Activated T-helper 1 cell treated with Interleukin-2 at 50 U/mL for 16 hours (primary cell): ENCODE data around the gene ZNF718.
"Not testable (repeated sequence)": the region's sequence is repeated elsewhere in the genome, so short reads cannot be mapped to it uniquely, and the experiment has no call there.

Experiments
- DNase-seq: peaks from one replicate; pipeline ENCODE4 v3.0.0-alpha.2; 2020; ENCODE audit warnings: low read depth

The ZNF718 gene

DNA sequence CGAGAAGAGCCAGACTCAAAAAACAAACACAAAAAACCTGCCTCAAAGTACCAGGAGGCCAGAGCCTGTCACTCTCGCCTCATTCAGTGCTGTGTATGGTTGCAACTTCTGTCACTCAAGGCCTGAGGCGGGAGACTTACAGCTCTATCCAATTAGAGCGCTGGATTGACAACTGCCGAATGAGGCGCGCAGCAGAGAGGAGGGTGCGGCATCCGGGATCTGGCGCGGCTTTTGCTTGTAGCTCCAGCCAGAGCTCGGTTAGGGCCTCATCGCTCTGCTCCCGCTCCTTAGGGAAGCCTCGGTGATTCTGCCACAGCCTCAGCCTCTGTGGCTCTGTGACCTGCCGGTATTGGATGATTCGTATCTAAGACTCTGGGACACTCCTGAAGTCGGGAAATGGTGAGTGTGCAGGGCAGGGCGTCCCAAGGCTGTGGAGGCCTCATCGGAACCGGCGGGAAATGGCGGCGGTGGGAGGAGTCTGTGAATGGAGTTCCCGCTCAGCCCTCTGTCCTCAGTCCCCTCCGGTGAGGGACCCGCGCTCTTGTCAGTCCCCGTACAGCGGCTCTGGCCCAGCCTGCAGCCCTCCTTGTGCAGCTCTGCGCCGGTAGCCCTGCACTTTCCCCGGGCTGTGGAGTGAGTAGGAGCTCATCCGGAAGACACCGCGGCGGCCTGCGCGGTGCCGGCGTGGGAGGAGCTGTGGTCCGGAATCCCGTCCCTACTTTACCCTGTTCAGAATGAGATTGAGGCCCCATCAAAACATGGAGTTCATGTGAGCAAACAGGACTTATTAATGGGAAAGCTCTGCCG lies at the start of gene ZNF718:
ZNF718 (plus strand) TSS at position 227 of the 807 bp plus-strand sequence; CDS start at position 397, 170 bp downstream.
- DNase-seq: peak; percentile 81

DNA sequence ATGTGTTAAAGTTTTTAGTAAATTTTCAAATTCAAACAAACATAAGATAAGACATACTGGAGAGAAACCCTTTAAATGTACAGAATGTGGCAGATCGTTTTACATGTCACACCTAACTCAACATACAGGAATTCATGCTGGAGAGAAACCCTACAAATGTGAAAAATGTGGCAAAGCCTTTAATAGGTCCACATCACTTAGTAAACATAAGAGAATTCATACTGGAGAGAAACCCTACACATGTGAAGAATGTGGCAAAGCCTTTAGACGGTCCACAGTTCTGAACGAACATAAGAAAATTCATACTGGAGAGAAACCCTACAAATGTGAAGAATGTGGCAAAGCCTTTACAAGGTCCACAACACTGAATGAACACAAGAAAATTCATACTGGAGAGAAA lies 38.4 kb upstream of the ZNF718 start:
- no peak for DNase-seq

- DNase-seq: not testable (repeated sequence)
Measured at GRCh38 chr4:86559-87324, 37.6 kb upstream of the ZNF718 start.

DNA sequence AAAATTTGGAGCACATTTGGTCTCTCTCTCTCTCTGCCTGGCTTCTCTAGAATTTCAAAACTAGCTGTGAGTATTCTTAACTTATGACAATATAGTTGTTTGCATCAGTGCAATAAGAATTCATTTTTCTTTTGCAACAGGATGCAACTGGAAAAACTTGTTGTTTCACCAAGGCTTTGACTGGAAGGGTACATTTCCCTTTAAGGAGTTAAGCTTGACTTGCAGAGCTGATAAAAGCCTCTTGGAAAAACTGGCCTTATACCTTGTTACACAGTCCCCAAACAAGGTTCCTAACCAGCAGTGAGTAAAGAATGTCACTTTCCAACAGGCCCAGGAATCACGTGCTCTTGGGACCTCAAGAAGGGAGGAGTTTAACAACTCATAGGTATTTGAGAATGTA lies 25.9 kb upstream of the ZNF718 start:
- no peak for DNase-seq

- DNase-seq: no peak
Measured at GRCh38 chr4:99863-100262, 24.4 kb upstream of the ZNF718 start.

GRCh38 chr4:107083-107443 lies 17.2 kb upstream of the ZNF718 start:
- no peak for DNase-seq

GRCh38 chr4:107444-108429 lies 16.6 kb upstream of the ZNF718 start:
- DNase-seq: no peak

- no peak for DNase-seq
Measured at GRCh38 chr4:112771-113170, 11.5 kb upstream of the ZNF718 start.

GRCh38 chr4:113732-114131 lies 10.6 kb upstream of the ZNF718 start:
- DNase-seq: no peak

DNA sequence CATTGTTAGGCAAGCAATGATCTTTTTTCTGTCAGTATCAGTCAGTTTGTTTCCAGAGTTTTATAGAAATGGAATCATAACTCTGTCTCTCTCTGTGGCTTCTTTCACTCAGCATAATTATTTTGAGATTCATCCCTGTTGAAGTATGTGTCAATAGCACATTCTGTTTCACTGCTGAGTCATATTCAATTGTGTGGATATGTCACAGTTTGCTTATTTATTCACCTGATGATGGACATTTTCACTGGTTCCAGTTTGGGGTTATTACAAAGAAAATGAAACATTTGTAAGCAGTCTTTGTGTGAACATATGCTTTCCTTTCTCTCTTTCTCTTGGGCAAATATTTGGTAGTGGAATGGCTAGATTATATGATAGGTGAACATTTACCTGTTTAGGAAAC lies 10.2 kb upstream of the ZNF718 start:
- no peak for DNase-seq

DNA sequence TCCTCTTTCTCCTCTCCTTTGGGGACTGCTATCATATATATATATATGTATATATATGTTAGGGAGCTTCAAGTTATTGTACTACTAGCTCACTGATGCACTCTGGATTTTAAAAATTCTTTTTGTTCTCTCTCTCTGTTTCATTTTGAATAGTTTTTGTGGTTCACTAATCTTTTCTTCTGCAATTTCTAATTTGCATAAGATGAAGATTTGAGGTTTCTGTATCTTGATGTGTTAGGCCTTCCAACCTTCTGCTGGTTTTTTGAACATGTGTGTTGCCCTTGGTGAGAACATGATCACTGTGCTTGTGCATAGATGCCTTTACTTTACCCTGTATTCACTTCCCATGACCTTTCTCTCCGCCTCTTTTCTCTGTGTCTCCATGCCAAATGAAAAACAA lies 7.8 kb upstream of the ZNF718 start:
- no peak for DNase-seq

GRCh38 chr4:120616-121015 lies 3.7 kb upstream of the ZNF718 start:
- DNase-seq: no peak

- DNase-seq: no peak
Measured at GRCh38 chr4:121408-122084, 2.8 kb upstream of the ZNF718 start.

DNA sequence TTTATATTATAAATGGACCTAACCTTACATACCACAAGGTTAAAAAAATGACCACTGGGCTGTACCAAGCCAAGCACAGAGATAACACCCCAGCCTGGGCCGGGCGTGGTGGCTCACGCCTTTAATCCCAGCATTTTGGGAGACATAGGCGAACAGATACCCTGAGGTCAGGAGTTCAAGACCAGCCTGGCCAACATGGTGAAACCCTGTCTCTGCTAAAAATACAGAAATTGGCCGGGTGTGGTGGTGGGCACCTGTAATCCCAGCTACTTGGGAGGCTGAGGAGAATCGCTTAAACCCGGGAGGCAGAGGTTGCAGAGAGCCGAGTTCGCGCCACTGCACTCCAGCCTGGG lies 403 bp upstream of the ZNF718 start:
- not testable (repeated sequence) for DNase-seq

GRCh38 chr4:125091-125771 lies 930 bp downstream of the ZNF718 start:
- no peak for DNase-seq

GRCh38 chr4:125833-126232 lies 1.5 kb downstream of the ZNF718 start:
- no peak for DNase-seq

GRCh38 chr4:132483-132882 lies 8.2 kb downstream of the ZNF718 start:
- DNase-seq: no peak

- no peak for DNase-seq
Measured at GRCh38 chr4:138935-139334, 14.6 kb downstream of the ZNF718 start.

DNA sequence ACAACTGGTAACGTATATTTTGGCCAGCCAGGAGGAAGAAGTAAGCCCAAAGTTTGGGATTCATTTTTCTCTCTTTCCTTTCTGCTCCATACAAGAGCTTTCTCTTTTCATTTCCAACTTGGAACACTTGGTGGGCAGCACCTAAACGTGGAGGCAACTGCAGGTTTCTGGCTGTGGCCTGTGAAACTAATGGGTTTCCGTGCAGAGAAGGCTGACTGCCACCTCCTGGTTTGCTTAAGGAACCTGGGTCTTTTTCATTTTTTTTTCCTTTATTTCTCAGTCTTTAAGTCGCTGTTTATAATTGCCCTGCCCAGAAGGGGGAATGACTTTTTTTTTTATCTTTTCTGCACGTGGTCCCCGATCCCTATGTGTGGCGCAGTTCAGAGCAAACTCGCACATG lies 15.4 kb downstream of the ZNF718 start:
- no peak for DNase-seq

GRCh38 chr4:146621-147020 lies 22.3 kb downstream of the ZNF718 start:
- no peak for DNase-seq

DNA sequence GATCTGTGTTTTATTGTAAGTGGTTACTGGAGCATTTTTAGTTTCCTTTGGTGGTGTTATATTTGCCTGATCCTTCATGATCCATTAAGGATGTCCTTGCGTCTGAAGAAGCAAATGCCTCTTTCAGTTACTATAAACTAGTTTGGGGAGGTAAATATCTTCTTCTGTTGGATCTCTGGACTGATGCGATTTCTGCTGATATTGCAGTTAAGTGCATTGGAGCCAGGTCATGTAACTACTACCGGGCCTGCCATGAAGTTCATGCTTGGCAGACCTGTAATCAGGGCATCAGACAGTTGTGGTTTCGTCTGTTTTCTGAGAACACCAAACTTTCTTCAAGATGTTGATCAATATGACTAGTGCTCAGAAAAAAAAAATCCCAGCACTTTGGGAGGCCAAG lies 22.9 kb downstream of the ZNF718 start:
- DNase-seq: no peak
